Fibroblast of mammary gland (primary cell): ENCODE data around the gene RNASE13.

Experiments used
- DNase-seq: peaks from one replicate; pipeline ENCODE4 v3.0.0-alpha.2; 2010; ENCODE audit warnings: low read depth
- H3K4me3 ChIP-seq: 2 replicates; pipeline ENCODE4 v1.5.1; 2011; ENCODE audit warnings: low read depth, mild to moderate bottlenecking, low read length, moderate library complexity; ENCODE audit not compliant: control insufficient read depth
- TF ChIP-seq, protein P1 (sequence below): conservative IDR thresholded peaks from 2 replicates; pipeline ENCODE4 v1.5.1; 2011; ENCODE audit warnings: low read depth, low read length, inconsistent platforms; ENCODE audit not compliant: control insufficient read depth, insufficient read depth

Gene RNASE13

DNA sequence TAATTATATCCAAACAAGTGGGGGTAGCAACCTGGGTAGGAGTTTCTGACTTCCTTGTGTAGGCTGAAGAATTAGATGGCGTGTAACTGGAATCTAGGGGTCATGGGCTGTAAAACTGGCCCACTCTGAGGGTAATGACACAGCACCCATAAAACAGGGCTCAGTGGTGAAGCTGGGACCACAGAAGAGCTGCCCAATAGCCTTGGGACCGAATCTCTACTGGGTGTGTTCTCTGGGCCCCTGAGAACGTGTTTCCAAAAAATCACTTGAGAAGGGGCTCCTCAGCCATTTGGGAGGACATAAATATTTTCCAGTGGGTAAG is 26.7 kb upstream of the RNASE13 start:
- DNase-seq = no peak
- TF ChIP-seq, protein P1, sequence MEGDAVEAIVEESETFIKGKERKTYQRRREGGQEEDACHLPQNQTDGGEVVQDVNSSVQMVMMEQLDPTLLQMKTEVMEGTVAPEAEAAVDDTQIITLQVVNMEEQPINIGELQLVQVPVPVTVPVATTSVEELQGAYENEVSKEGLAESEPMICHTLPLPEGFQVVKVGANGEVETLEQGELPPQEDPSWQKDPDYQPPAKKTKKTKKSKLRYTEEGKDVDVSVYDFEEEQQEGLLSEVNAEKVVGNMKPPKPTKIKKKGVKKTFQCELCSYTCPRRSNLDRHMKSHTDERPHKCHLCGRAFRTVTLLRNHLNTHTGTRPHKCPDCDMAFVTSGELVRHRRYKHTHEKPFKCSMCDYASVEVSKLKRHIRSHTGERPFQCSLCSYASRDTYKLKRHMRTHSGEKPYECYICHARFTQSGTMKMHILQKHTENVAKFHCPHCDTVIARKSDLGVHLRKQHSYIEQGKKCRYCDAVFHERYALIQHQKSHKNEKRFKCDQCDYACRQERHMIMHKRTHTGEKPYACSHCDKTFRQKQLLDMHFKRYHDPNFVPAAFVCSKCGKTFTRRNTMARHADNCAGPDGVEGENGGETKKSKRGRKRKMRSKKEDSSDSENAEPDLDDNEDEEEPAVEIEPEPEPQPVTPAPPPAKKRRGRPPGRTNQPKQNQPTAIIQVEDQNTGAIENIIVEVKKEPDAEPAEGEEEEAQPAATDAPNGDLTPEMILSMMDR = no peak
- no peak overlapping the region for H3K4me3 ChIP-seq

DNA sequence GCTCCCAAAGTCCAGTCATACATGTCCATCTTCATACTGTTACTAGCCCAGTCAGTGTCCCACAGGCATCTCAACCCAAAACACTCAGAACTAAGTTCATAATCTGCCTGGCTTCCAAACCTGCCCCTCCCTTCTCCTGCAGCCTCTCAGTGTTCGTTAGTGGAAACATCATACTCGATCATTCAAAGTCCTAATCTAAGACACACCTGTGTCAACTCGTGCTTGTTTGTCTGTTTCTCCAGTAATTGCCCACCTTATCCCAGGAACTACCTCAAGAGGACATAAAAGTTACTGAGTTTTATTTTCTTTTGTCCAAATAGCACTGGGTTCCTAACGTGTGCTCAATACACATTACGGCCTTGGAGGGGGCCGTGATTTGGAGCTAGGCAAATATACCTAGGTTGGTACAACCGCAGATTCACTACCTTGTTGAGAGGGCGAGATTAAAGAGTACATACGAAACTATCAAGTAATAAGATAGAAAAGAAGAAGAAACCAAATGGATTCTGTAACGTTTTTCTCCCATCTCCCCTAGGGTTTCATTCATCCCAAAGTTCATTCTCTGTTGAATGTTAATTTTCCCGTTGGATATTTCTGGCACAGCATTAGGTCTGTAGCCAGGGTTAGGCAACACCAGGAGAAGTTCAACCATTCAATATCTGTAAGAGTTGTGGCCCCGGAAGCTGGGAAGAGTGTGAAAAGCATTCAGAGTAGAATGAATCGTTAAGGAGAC is 26.2 kb upstream of the RNASE13 start:
- TF ChIP-seq, protein P1 = no peak
- no peak overlapping the region for H3K4me3 ChIP-seq
- DNase-seq = no peak

DNA sequence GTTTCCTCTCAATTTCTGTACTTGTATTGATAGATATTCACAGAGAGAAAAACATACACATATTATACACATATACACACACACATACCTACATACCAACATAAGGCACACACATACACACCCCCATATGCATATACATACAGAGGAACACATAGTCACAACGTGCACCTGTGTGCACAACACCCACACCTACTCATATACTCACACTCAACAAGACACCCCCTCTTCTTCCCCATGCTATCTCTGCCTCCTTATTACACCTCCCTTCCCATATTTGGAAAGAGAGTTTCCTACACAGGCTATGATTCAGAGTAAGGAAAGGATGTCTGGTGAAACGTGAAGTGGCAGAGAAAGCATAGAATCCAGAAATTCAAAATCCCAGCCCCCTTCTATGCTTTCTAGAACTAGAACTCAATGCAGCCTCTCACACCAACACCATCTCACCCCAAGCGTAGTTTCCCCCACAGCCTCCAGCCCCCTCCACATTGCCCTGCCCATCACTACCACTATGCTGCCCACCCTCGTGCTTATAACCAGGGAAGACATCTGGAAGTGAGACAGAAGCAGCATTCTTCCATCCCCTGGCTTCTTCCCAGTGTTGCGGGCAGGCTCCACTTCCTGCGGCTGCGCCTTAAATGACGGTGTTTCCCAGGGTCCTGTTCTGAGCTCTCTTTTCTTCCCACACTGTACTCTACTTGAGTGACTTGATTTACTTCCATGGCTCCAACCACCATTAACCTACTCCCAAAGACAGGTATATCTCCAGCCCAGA is 25.4 kb upstream of the RNASE13 start:
- TF ChIP-seq, protein P1 = no peak
- H3K4me3 ChIP-seq = no peak overlapping the region
- DNase-seq = no peak

DNA sequence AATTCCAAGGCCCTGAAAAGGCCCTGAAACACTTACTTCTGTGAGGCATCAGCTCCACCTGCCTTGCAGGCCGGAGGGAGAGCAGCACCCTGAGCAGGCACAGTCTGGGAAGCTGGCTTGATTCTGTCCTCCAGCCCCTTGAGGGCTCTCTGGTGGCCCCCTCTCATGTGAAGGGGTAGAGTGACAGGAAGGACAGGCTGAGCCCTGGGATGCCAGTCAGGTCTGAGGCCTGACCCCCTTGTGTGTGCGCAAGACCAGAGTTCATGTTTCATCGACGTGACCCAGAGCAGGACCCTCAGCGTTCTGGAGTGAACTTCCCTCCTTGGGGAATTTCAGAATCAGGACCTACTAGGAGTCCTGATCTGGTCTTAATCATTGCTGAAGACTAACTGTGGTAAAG is 24.3 kb upstream of the RNASE13 start:
- DNase-seq = no peak
- no peak overlapping the region for H3K4me3 ChIP-seq
- TF ChIP-seq, protein P1 = no peak

DNA sequence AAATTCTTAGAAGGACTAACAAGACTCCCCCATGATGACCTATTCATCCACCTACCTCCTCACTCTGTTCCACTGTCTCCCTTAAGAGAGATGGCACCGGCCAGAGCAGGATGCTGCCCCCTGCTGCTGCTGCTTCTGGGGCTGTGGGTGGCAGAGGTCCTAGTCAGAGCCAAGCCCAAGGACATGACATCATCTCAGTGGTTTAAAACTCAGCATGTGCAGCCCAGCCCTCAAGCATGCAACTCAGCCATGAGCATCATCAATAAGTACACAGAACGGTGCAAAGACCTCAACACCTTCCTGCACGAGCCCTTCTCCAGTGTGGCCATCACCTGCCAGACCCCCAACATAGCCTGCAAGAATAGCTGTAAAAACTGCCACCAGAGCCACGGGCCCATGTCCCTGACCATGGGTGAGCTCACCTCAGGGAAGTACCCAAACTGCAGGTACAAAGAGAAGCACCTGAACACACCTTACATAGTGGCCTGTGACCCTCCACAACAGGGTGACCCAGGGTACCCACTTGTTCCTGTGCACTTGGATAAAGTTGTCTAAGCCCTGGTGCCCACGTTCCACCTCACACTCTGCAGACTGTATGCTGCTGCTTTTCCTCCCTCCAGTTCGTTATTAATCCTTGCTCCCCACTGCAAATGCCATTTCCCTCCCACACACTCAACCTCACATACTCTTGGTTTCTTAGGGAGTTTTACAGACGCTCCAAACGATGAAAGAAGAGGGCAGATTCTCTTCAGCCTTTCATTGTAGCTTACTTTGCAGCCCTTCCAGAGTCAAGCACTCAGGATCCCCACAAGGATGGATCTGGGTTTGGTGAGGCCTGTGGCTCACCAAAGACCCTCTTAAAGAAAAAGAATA is 23.4 kb upstream of the RNASE13 start, which contains the start of gene RNASE8:
RNASE8 (plus strand) TSS at position 20 of the 873 bp plus-strand sequence; CDS start at position 91, 71 bp downstream.
- TF ChIP-seq, protein P1 = peak; percentile 19
- no peak within 1 kb of the TSS for H3K4me3 ChIP-seq
- DNase-seq = peak; percentile 55

DNA sequence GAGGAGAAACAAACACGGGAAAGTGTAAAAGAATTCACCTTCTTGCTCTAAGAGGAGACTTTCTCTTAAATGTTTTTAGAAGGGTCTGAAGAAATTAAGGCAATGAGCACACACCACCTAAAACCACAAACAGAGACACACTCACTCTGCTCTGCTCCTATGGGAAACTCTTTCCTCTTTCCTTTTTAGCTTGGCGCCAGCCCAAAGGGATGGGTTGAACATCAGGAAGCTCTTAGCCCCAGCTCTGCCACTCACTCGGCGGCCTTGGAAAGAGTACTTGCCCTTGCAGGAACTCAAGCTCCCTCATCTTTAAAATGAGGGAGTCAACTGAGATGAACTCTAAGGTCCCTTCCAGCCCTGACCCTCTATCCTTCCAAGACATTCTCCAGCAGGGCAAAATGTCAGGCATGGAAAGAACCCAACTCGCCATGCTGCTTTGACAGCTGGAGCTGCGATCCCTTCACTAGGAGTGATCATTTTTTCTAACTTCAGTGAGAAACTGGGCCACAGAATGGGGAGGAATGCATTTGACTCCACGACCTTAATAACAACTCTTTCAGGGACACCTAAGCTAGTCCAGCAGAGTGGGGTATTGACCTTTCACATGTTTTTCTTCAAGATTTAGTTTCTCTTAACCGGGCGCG is 22.0 kb upstream of the RNASE13 start:
- no peak overlapping the region for H3K4me3 ChIP-seq
- TF ChIP-seq, protein P1 = no peak
- DNase-seq = peak; percentile 79
